HCT116 (cell line): ENCODE data around the gene HCN2. TPM values are rescaled to one million over a fixed set of nuclear protein-coding genes. Genes with fewer than 3 reads are reported as not detected.

ENCODE experiments used
- ATAC-seq: fragments of 200-7000 bp; cut with Tn5 transposase; 2 replicates; pipeline ENCODE4 v1.9.1; 2020; ENCODE audit warnings: mild to moderate bottlenecking, moderate library complexity
- BruUV-seq: library from RNA; stranded (reverse); fragments of 400-500 nt; replicated peaks from 2 replicates; lab custom pipeline; 2021; lab: Mats Ljungman, UMichigan
- CTCF ChIA-PET: fragments of 300-600 bp; sonication (Branson Sonifier 250); formaldehyde crosslinking; loops from one replicate; lab custom pipeline; 2021; ENCODE audit warnings: antibody characterized with exemption; lab: Charles Lee
- POLR2A ChIA-PET: fragments of 300-600, 350-600 bp; sonication (Branson Sonifier 250); formaldehyde crosslinking; loops from one replicate; lab custom pipeline; 2021; ENCODE audit warnings: antibody characterized with exemption; lab: Charles Lee
- RAD21 ChIA-PET, 2 experiments: fragments of 300-600 bp; sonication (Branson Sonifier 250); formaldehyde crosslinking; loops; one replicate each; lab custom pipeline; 2023; ENCODE audit warnings: low total read pairs in 2 of 2; ENCODE audit not compliant: uncharacterized antibody in 2 of 2, unreplicated experiment in 2 of 2, low non-redundant PET in 1 of 2; lab: Charles Lee
- DNase-seq: peaks from one replicate; pipeline ENCODE4 v3.0.0-alpha.2; 2010; ENCODE audit warnings: low read depth, low spot score
- H2AFZ ChIP-seq: fragments of 200-600 bp; shearing (Covaris generic), sonication (generic); 2 replicates; pipeline ENCODE4 v1.6.1; 2017; ENCODE audit warnings: low read depth, mixed run types, mixed read lengths, antibody characterized with exemption, low read length; ENCODE audit not compliant: poor library complexity, severe bottlenecking
- H3K27ac ChIP-seq: 2 replicates; pipeline ENCODE4 v1.5.1; 2012; ENCODE audit warnings: low read depth, low read length
- H3K27me3 ChIP-seq: fragments of 200-600 bp; sonication (generic); 2 replicates; pipeline ENCODE4 v1.6.1; 2016; ENCODE audit warnings: mixed run types, low read length, mixed read lengths; ENCODE audit not compliant: insufficient read depth
- H3K36me3 ChIP-seq, 2 experiments: fragments of 200-500 bp in 1 of 2; fragments of 200-600 bp in 1 of 2; sonication (Bioruptor generic) in 1 of 2; sonication (generic) in 1 of 2; 2 replicates each; pipeline versions ENCODE4 v1.5.1 to v1.6.1; 2014 to 2016; ENCODE audit warnings: low read length in 2 of 2, inconsistent platforms in 1 of 2, mixed read lengths in 1 of 2, mixed run types in 1 of 2; ENCODE audit not compliant: insufficient read depth in 2 of 2, control insufficient read depth in 1 of 2
- H3K4me1 ChIP-seq, 2 experiments: fragments of 200-600 bp in 1 of 2; sonication (generic) in 1 of 2; 2 replicates each; pipeline versions ENCODE4 v1.5.1 to v1.6.1; 2012 to 2017; ENCODE audit warnings: low read length in 2 of 2, inconsistent platforms in 1 of 2, mild to moderate bottlenecking in 1 of 2, mixed read lengths in 1 of 2, mixed run types in 1 of 2, moderate library complexity in 1 of 2; ENCODE audit not compliant: insufficient read depth in 2 of 2, control insufficient read depth in 1 of 2
- H3K4me2 ChIP-seq: fragments of 200-600 bp; sonication (generic); 2 replicates; pipeline ENCODE4 v1.6.1; 2017; ENCODE audit warnings: mixed run types, low read length, mixed read lengths
- H3K4me3 ChIP-seq, 2 experiments: fragments of 200-600 bp in 1 of 2; sonication (generic) in 1 of 2; replicated peaks in 1 of 2; 2 replicates each; pipeline ENCODE4 v1.5.1; 2011 to 2016; ENCODE audit warnings: low read length in 2 of 2, control low read depth in 1 of 2, low read depth in 1 of 2, mild to moderate bottlenecking in 1 of 2, mixed read lengths in 1 of 2, mixed run types in 1 of 2
- H3K79me2 ChIP-seq: fragments of 200-600 bp; sonication (generic); 2 replicates; pipeline ENCODE4 v1.6.1; 2017; ENCODE audit warnings: mild to moderate bottlenecking, mixed run types, low read length, moderate library complexity, mixed read lengths; ENCODE audit not compliant: insufficient read depth
- H3K9ac ChIP-seq: fragments of 200-600 bp; sonication (generic); 2 replicates; pipeline ENCODE4 v1.6.1; 2016; ENCODE audit warnings: low read length, mixed read lengths
- H3K9me2 ChIP-seq: fragments of 200-600 bp; sonication (generic), shearing (Covaris generic); 2 replicates; pipeline ENCODE4 v1.6.1; 2017; ENCODE audit warnings: mixed run types, mild to moderate bottlenecking, moderate library complexity; ENCODE audit not compliant: insufficient read depth
- H3K9me3 ChIP-seq, 2 experiments: fragments of 200-500 bp in 1 of 2; fragments of 200-600 bp in 1 of 2; sonication (Bioruptor generic) in 1 of 2; sonication (generic) in 1 of 2; 2 replicates each; pipeline ENCODE4 v1.6.1; 2014 to 2017; ENCODE audit warnings: low read length in 2 of 2, mixed read lengths in 2 of 2, inconsistent platforms in 1 of 2, low read depth in 1 of 2, mild to moderate bottlenecking in 1 of 2, mixed run types in 1 of 2, moderate library complexity in 1 of 2; ENCODE audit not compliant: control insufficient read depth in 1 of 2, insufficient read depth in 1 of 2
- H4K20me1 ChIP-seq: fragments of 200-600 bp; sonication (generic), shearing (Covaris generic); 2 replicates; pipeline ENCODE4 v1.6.1; 2017; ENCODE audit warnings: mixed run types, mild to moderate bottlenecking, moderate library complexity; ENCODE audit not compliant: insufficient read depth
- CBX3 ChIP-seq: IDR thresholded peaks from 2 replicates; pipeline ENCODE4 v1.6.1; 2012; ENCODE audit warnings: low read depth
- CEBPB ChIP-seq: IDR thresholded peaks from 2 replicates; pipeline ENCODE4 v1.6.1; 2012; ENCODE audit warnings: low read depth
- EGR1 ChIP-seq: IDR thresholded peaks from 2 replicates; pipeline ENCODE4 v1.6.1; 2012; ENCODE audit warnings: low read depth
- ELF1 ChIP-seq: IDR thresholded peaks from 2 replicates; pipeline ENCODE4 v1.6.1; 2012; ENCODE audit warnings: low read depth, borderline replicate concordance
- EZH2phosphoT487 ChIP-seq: fragments of 200-600 bp; IDR thresholded peaks from 2 replicates; pipeline ENCODE4 v1.6.1; 2018; ENCODE audit warnings: antibody characterized with exemption, borderline replicate concordance
- FOSL1 ChIP-seq: IDR thresholded peaks from 2 replicates; pipeline ENCODE4 v1.6.1; 2012; ENCODE audit warnings: low read depth
- POLR2A ChIP-seq: IDR thresholded peaks from 2 replicates; pipeline ENCODE4 v1.7.0; 2011; ENCODE audit warnings: borderline replicate concordance; ENCODE audit not compliant: insufficient read depth, insufficient read length; ENCODE audit errors: extremely low read depth
- POLR2AphosphoS5 ChIP-seq: IDR thresholded peaks from 2 replicates; pipeline ENCODE4 v1.6.1; 2011; ENCODE audit warnings: mild to moderate bottlenecking, low read depth, low read length, moderate library complexity
- SP1 ChIP-seq: IDR thresholded peaks from 2 replicates; pipeline ENCODE4 v1.6.1; 2012; ENCODE audit warnings: low read depth
- TCF7L2 ChIP-seq: IDR thresholded peaks from 2 replicates; pipeline ENCODE4 v1.7.0; 2011; ENCODE audit warnings: borderline replicate concordance, inconsistent platforms; ENCODE audit not compliant: insufficient read depth, insufficient read length; ENCODE audit errors: extremely low read depth
- ZFX ChIP-seq: fragments of 450-650 bp; IDR thresholded peaks from 2 replicates; pipeline ENCODE4 v1.6.1; 2017
- ZNF274 ChIP-seq: fragments of 200-500 bp; sonication (Bioruptor generic); IDR thresholded peaks from 2 replicates; pipeline ENCODE4 v1.6.1; 2014; ENCODE audit warnings: mild to moderate bottlenecking, low read depth, low read length, inconsistent platforms
- intact Hi-C: fragments of 100-400 bp; cut with micrococcal nuclease; formaldehyde crosslinking; loops from 2 replicates; pipeline ENCODE4 v1.10.0; 2022
- total RNA-seq: library from RNA; stranded (reverse); gene quantifications from one replicate; pipeline ENCODE4 v1.2.1, GENCODE V29; 2021; ENCODE audit not compliant: unreplicated experiment
- TF ChIP-seq, protein P1 (sequence below), 3 experiments: fragments of 200-600 bp in 1 of 3; sonication (generic) in 1 of 3; IDR thresholded peaks in 2 of 3; conservative IDR thresholded peaks in 1 of 3; 2 replicates each; pipeline ENCODE4 v1.5.1; 2012 to 2017; ENCODE audit warnings: low read depth in 2 of 3, low read length in 2 of 3, antibody characterized with exemption in 1 of 3, borderline replicate concordance in 1 of 3, control low read depth in 1 of 3, mild to moderate bottlenecking in 1 of 3, mixed read lengths in 1 of 3, mixed run types in 1 of 3, moderate library complexity in 1 of 3; ENCODE audit not compliant: insufficient read depth in 1 of 3
- TF ChIP-seq, protein P2 (sequence below): IDR thresholded peaks from 2 replicates; pipeline ENCODE4 v1.6.1; 2012

Gene HCN2
- total RNA-seq, 1 experiment from 2014 or later = 2.4 TPM

DNA sequence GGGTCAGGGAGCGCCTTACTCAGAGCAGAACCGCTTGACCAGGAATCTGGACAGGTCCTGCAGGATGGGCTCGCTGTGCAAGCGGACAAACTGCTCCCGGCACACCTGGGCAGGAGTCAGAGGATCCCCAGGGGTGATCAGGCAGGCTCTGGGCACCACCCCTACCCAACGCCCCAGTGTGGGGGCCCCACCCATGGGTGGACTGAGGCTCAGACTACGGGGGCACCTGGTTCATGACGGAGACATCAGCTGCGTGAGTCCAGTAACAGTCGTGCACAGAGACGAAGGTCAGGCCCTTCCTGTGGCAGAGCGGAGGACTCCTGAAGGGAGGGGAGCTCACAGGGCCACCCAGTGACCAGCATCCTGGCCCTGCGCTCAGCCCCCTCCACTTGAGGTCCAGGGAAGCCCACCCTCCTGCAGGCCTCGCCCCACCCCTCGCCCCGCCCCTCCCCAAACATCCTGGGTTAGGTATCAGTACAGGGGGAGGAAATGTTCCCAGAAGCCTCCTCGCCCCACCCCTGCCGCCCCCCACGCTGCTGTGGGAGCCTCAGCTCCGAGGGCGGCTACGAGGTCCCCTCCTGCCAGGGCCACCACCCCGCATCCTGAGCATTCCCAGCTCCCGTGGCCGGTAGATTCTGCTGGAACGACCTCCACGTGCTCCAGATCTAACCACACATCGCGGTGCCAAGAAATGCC is 28.0 kb downstream of the HCN2 start:
- no peak overlapping the region for H3K27ac ChIP-seq
- no peaks in the 10 kb centered on the region for H3K9me3 ChIP-seq
- H3K27me3 ChIP-seq = no peaks in the 10 kb centered on the region
- H3K4me3 ChIP-seq = no peak overlapping the region
- H3K36me3 ChIP-seq = peaks cover 0 to 37% of the 10 kb centered on the region in 2 experiments; a peak in 2 of 4 replicates
- H3K4me1 ChIP-seq = no peaks in the 10 kb centered on the region
- no peaks in the 10 kb centered on the region for H3K9me2 ChIP-seq
- RAD21 ChIA-PET = no interaction called here
- no TSS peak for BruUV-seq
- no peak overlapping the region for H3K4me2 ChIP-seq
- intact Hi-C loops = no loop called here
- no peak overlapping the region for H3K9ac ChIP-seq
- no peaks in the 10 kb centered on the region for H3K79me2 ChIP-seq
- no peak for ATAC-seq
- no peaks in the 10 kb centered on the region for H4K20me1 ChIP-seq
- DNase-seq = no peak
- POLR2A ChIA-PET = interaction anchor here (0.7 kb wide), 1 partner anchor 179 kb away, joined by 4 read pairs; no protein-coding TSS in a partner anchor
- H2AFZ ChIP-seq = no peak overlapping the region
- TF ChIP-seq EZH2phosphoT487 = no peak
- no peak for TF ChIP-seq ELF1
- TF ChIP-seq, protein P1, sequence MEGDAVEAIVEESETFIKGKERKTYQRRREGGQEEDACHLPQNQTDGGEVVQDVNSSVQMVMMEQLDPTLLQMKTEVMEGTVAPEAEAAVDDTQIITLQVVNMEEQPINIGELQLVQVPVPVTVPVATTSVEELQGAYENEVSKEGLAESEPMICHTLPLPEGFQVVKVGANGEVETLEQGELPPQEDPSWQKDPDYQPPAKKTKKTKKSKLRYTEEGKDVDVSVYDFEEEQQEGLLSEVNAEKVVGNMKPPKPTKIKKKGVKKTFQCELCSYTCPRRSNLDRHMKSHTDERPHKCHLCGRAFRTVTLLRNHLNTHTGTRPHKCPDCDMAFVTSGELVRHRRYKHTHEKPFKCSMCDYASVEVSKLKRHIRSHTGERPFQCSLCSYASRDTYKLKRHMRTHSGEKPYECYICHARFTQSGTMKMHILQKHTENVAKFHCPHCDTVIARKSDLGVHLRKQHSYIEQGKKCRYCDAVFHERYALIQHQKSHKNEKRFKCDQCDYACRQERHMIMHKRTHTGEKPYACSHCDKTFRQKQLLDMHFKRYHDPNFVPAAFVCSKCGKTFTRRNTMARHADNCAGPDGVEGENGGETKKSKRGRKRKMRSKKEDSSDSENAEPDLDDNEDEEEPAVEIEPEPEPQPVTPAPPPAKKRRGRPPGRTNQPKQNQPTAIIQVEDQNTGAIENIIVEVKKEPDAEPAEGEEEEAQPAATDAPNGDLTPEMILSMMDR (IDR thresholded peaks at IDR 0.05 in 2 of 3, conservative IDR thresholded peaks at IDR 0.05 in 1 of 3; ENCODE audit: borderline replicate concordance in 1 of 3, insufficient read depth in 1 of 3, low read depth in 2 of 3, low read length in 2 of 3) = no peak
- TF ChIP-seq TCF7L2 = no peak
- no peak for TF ChIP-seq SP1
- TF ChIP-seq EGR1 = no peak
- no peak for TF ChIP-seq CBX3
- no peak for TF ChIP-seq ZFX
- TF ChIP-seq POLR2A = no peak
- TF ChIP-seq FOSL1 = no peak
- TF ChIP-seq ZNF274 = no peak
- TF ChIP-seq CEBPB = no peak
- no peak for TF ChIP-seq POLR2AphosphoS5
- TF ChIP-seq, protein P2, sequence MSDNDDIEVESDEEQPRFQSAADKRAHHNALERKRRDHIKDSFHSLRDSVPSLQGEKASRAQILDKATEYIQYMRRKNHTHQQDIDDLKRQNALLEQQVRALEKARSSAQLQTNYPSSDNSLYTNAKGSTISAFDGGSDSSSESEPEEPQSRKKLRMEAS = no peak
- TF ChIP-seq, all 23 proteins: peak for 0
- CTCF ChIA-PET = no interaction called here
